HepG2 (cell line): ENCODE measurements around the gene TDRD1. TPM values are rescaled to one million over a fixed set of nuclear protein-coding genes. Genes with fewer than 3 reads are reported as not detected.
A peak's percentile ranks its signal among the peaks of the same experiment; 100 is the strongest.

Source experiments
- ATAC-seq: fragments of 200-7000 bp; cut with Tn5 transposase; 3 replicates; pipeline ENCODE4 v1.9.1; 2020; ENCODE audit warnings: mild to moderate bottlenecking, moderate library complexity
- BruUV-seq: library from RNA; stranded (reverse); fragments of 400-500 nt; replicated peaks from 2 replicates; lab custom pipeline; 2021; lab: Mats Ljungman, UMichigan
- CTCF ChIA-PET: fragments of 300-600 bp; formaldehyde crosslinking; extraction: SDS; loops from one replicate; lab custom pipeline; 2021; ENCODE audit warnings: low total read pairs, inconsistent platforms, low intra/inter-chr PET ratio; lab: Yijun Ruan, JAX
- POLR2A ChIA-PET: fragments of 350-600 bp; sonication (Branson Sonifier 250); formaldehyde crosslinking; loops from one replicate; lab custom pipeline; 2020; ENCODE audit warnings: antibody characterized with exemption, inconsistent platforms; lab: Yijun Ruan, JAX
- DNase-seq: peaks from one replicate; pipeline ENCODE4 v3.0.0-alpha.2; 2015; ENCODE audit warnings: low spot score
- FAIRE-seq: peaks from 3 replicates; lab custom pipeline; 2011; peaks lifted over from hg19 to GRCh38; lab: Jason Lieb, UNC
- H2AFZ ChIP-seq: one replicate; pipeline ENCODE4 v1.6.1; 2011; ENCODE audit warnings: low read length, inconsistent platforms
- H3K27ac ChIP-seq: fragments of 300-600 bp; 3 replicates; pipeline ENCODE4 v1.8.0; 2011; ENCODE audit warnings: mixed run types, mild to moderate bottlenecking, mixed read lengths, low read length, inconsistent platforms; ENCODE audit not compliant: insufficient read depth; ENCODE audit errors: extremely low read length
- H3K27me3 ChIP-seq, 2 experiments: fragments of 200-600 bp in 1 of 2; 2 replicates in 1 of 2; 3 replicates in 1 of 2; pipeline versions ENCODE4 v1.6.0 to v1.8.0; 2011; ENCODE audit warnings: low read length in 2 of 2, mild to moderate bottlenecking in 2 of 2, moderate library complexity in 2 of 2, inconsistent platforms in 1 of 2; ENCODE audit not compliant: insufficient read depth in 2 of 2, control insufficient read depth in 1 of 2
- H3K36me3 ChIP-seq, 2 experiments: fragments of 200-600 bp in 1 of 2; replicated peaks in 1 of 2; 2 replicates in 1 of 2; 3 replicates in 1 of 2; pipeline versions ENCODE4 v1.5.1 to v1.8.0; 2011; ENCODE audit warnings: low read length in 2 of 2, inconsistent platforms in 1 of 2; ENCODE audit not compliant: insufficient read depth in 2 of 2, control insufficient read depth in 1 of 2
- H3K4me1 ChIP-seq: 2 replicates; pipeline ENCODE4 v1.5.1; 2012; ENCODE audit warnings: low read length, inconsistent platforms; ENCODE audit not compliant: insufficient read depth
- H3K4me2 ChIP-seq: 2 replicates; pipeline ENCODE4 v1.6.0; 2011; ENCODE audit warnings: low read depth, low read length, inconsistent platforms
- H3K4me3 ChIP-seq, 3 experiments: fragments of 200-600 bp in 1 of 3; sonication (generic), shearing (Covaris generic) in 1 of 3; replicated peaks in 1 of 3; 2 replicates each; pipeline ENCODE4 v1.5.1; 2011 to 2016; ENCODE audit warnings: low read length in 3 of 3, inconsistent platforms in 2 of 3, low read depth in 2 of 3, mild to moderate bottlenecking in 2 of 3, control low read depth in 1 of 3, mixed read lengths in 1 of 3; ENCODE audit not compliant: insufficient read depth in 1 of 3
- H3K79me2 ChIP-seq: one replicate; pipeline ENCODE4 v1.6.1; 2011; ENCODE audit warnings: low read length, inconsistent platforms; ENCODE audit not compliant: insufficient read depth
- H3K9ac ChIP-seq: 2 replicates; pipeline ENCODE4 v1.6.0; 2011; ENCODE audit warnings: mild to moderate bottlenecking, low read depth, low read length, inconsistent platforms; ENCODE audit not compliant: insufficient read depth
- H3K9me3 ChIP-seq: 2 replicates; pipeline ENCODE4 v1.5.1; 2012; ENCODE audit warnings: mild to moderate bottlenecking, low read length
- H4K20me1 ChIP-seq: 2 replicates; pipeline ENCODE4 v1.6.0; 2011; ENCODE audit warnings: inconsistent platforms, mild to moderate bottlenecking, low read length, moderate library complexity; ENCODE audit not compliant: insufficient read depth
- ATF7 ChIP-seq, 2 experiments: fragments of 450-650 bp in 1 of 2; sonication (generic) in 1 of 2; formaldehyde crosslinking in 1 of 2; IDR thresholded peaks; 2 replicates each; pipeline versions ENCODE4 v1.4.0 to v1.6.1; 2016 to 2020; ENCODE audit warnings: antibody characterized with exemption in 1 of 2, mild to moderate bottlenecking in 1 of 2, missing genetic modification reagents in 1 of 2
- GATAD2A ChIP-seq: IDR thresholded peaks from 2 replicates; pipeline ENCODE4 v1.6.1; 2016
- HNRNPLL ChIP-seq: fragments of 200-400 bp; formaldehyde crosslinking; IDR thresholded peaks from 2 replicates; pipeline ENCODE4 v1.6.1; 2017; ENCODE audit warnings: mild to moderate bottlenecking, low read depth, low read length; ENCODE audit not compliant: poor library complexity, severe bottlenecking
- POLR2A ChIP-seq, 2 experiments: IDR thresholded peaks; 2 replicates each; pipeline ENCODE4 v1.6.1; 2011; ENCODE audit warnings: low read depth in 2 of 2, low read length in 2 of 2, mild to moderate bottlenecking in 1 of 2, moderate library complexity in 1 of 2; ENCODE audit not compliant: insufficient read depth in 1 of 2
- RFX1 ChIP-seq: fragments of 450-650 bp; IDR thresholded peaks from 2 replicates; pipeline ENCODE4 v1.6.1; 2017
- ZBTB38 ChIP-seq: sonication (generic); formaldehyde crosslinking; IDR thresholded peaks from 2 replicates; pipeline ENCODE4 v1.5.1; 2020; ENCODE audit warnings: mild to moderate bottlenecking, missing genetic modification reagents
- ZNF280D ChIP-seq: sonication (generic); formaldehyde crosslinking; IDR thresholded peaks from 2 replicates; pipeline ENCODE4 v1.5.1; 2020; ENCODE audit warnings: mild to moderate bottlenecking, missing genetic modification reagents
- ZNF331 ChIP-seq: sonication (generic); formaldehyde crosslinking; IDR thresholded peaks from 2 replicates; pipeline ENCODE4 v1.4.0; 2020; ENCODE audit warnings: missing genetic modification reagents
- ZNF33B ChIP-seq: sonication (generic); formaldehyde crosslinking; IDR thresholded peaks from 2 replicates; pipeline ENCODE4 v1.5.1; 2020; ENCODE audit warnings: mild to moderate bottlenecking, missing genetic modification reagents
- ZNF530 ChIP-seq: sonication (generic); formaldehyde crosslinking; IDR thresholded peaks from 2 replicates; pipeline ENCODE4 v1.5.0; 2020; ENCODE audit warnings: low read depth, mild to moderate bottlenecking, missing genetic modification reagents
- ZNF557 ChIP-seq: sonication (generic); formaldehyde crosslinking; IDR thresholded peaks from 2 replicates; pipeline ENCODE4 v1.4.0; 2020; ENCODE audit warnings: missing genetic modification reagents
- ZNF629 ChIP-seq: sonication (generic); formaldehyde crosslinking; conservative IDR thresholded peaks from 2 replicates; pipeline ENCODE4 v1.5.0; 2020; ENCODE audit warnings: missing genetic modification reagents
- ZNF672 ChIP-seq: sonication (generic); formaldehyde crosslinking; IDR thresholded peaks from 2 replicates; pipeline ENCODE4 v1.8.1; 2022; ENCODE audit warnings: missing genetic modification reagents
- ZSCAN29 ChIP-seq: sonication (generic); formaldehyde crosslinking; conservative IDR thresholded peaks from 2 replicates; pipeline ENCODE4 v1.4.0; 2020; ENCODE audit warnings: mild to moderate bottlenecking, missing genetic modification reagents
- WGBS: methylation state at CpG from one replicate; pipeline ENCODE4 v1.1.6; 2017; ENCODE audit warnings: low lambda C conversion rate; 5-methylcytosine and 5-hydroxymethylcytosine counted together
- in situ Hi-C: cut with HindIII; loops from 2 replicates; pipeline ENCODE4 v1.10.0; 2017; ENCODE audit warnings: low pct_unique_long_range_greater_than_20kb; ENCODE audit not compliant: extremely low pct_ligation_motif_present
- intact Hi-C: fragments of 100-400 bp; cut with micrococcal nuclease; formaldehyde crosslinking; loops from one replicate; pipeline ENCODE4 v1.10.0; 2022; ENCODE audit not compliant: unreplicated experiment
- polyA plus RNA-seq, 8 experiments: library from polyadenylated mRNA; depleted of rRNA in 3 of 8; stranded (reverse) in 7 of 8; unstranded in 1 of 8; fragments of >200 nt; fragmentation: Illumina TruSeq in 4 of 8; extraction: Trizol in 4 of 8; gene quantifications; 2 replicates each; pipeline versions ENCODE4 v1.2.1 to v1.2.3, GENCODE V29; 2011 to 2016; ENCODE audit warnings: low read depth in 4 of 8, missing spikeins in 1 of 8, mixed read lengths in 1 of 8; ENCODE audit not compliant: insufficient read depth in 1 of 8
- total RNA-seq, 5 experiments: library from RNA; depleted of rRNA; stranded (reverse); fragments of >200 nt; fragmentation: Illumina TruSeq; extraction: Trizol; gene quantifications; 2 replicates each; pipeline ENCODE4 v1.2.3, GENCODE V29; 2016; ENCODE audit warnings: low read depth in 1 of 5
- TF ChIP-seq, protein P1 (sequence below): IDR thresholded peaks from 2 replicates; pipeline ENCODE4 v1.6.1; 2018; ENCODE audit warnings: missing genetic modification reagents, mild to moderate bottlenecking, missing compliant biosample characterization
- TF ChIP-seq, protein P2 (sequence below): IDR thresholded peaks from 2 replicates; pipeline ENCODE4 v1.6.1; 2012; ENCODE audit warnings: low read depth, low read length, improper control_type of control experiment
- TF ChIP-seq, protein P3 (sequence below): sonication (generic); formaldehyde crosslinking; IDR thresholded peaks from 2 replicates; pipeline ENCODE4 v1.4.0; 2020; ENCODE audit warnings: missing genetic modification reagents
- TF ChIP-seq, protein P4 (sequence below): sonication (generic); formaldehyde crosslinking; IDR thresholded peaks from 2 replicates; pipeline ENCODE4 v1.5.0; 2020; ENCODE audit warnings: missing genetic modification reagents, mild to moderate bottlenecking, borderline replicate concordance

TDRD1 gene
- total and polyA plus RNA-seq, 2 of the 13 experiments (the other 11 are each of a cell fraction or from before 2014, with no cell fraction given) = not detected

DNA sequence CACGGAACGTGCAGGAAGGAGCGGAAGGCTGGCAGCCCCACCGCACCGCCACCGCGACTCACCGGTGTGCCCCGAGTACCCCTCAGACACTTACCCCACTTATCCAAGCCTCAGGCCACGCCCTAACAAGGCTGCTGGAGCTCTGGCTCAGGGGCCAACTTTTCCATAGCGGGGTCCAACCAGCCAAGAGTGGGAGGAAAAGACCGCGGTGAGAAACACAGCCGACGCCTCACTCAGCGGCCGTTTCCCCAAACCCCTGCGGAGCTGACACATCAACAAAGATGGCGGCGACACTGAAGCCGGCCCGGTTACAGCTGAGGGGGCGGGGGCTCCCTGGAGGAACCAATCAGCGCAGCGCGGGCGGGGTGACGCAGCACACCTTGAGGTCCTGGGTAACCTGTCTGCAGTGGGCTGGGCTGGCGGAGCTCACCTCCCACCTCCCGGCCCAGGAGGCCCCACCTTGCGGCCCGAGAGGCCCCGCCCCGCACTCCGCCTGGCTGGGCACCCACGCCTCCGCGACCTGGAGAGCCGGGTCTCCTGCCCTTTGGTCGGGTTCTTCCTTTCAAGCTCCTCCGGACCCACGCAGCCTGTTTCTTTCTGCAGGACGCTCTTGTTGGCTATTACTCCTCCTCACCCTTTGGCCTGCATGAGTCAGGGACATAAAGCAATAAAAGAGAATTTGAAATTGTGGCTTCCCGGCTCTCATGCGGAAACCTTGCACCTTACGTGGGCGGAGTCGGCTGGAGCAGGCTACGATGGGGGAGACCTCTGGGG lies 5.0 kb upstream of the TDRD1 start, which contains the start of gene CCDC186:
Gene CCDC186 (minus strand): TSS at position 283 of the 774 bp plus-strand sequence. CDS start 10,935 bp downstream, outside the sequence.
- peak within 1 kb of the TSS; percentile 98 for H3K4me2 ChIP-seq
- H4K20me1 ChIP-seq = no peaks in the 10 kb centered on the region
- peaks cover 43% of the 10 kb centered on the region for H3K79me2 ChIP-seq
- peaks cover 27% of the 10 kb centered on the region for H3K4me1 ChIP-seq
- ATAC-seq (peak; percentile 100), DNase-seq (peak; percentile 92), FAIRE-seq (no peak)
- WGBS = 0% methylated on average over 9 of the region's 49 CpGs
- CTCF ChIA-PET = no interaction called here
- peak within 1 kb of the TSS; percentile 92 for H3K9ac ChIP-seq
- peak within 1 kb of the TSS; percentile 90 for H2AFZ ChIP-seq
- no peaks in the 10 kb centered on the region for H3K9me3 ChIP-seq
- no peaks in the 10 kb centered on the region; a peak in 1 of 5 replicates for H3K27me3 ChIP-seq
- peak within 1 kb of the TSS; percentile 80 to 94 (median 90) for H3K4me3 ChIP-seq
- POLR2A ChIA-PET = interaction anchor here (0.5 to 1.0 kb wide), 3 partner anchors 16 to 764 kb away, joined by 3 to 4 read pairs (median 3); partner anchors contain the start of gene TRUB1
- H3K27ac ChIP-seq = peak within 1 kb of the TSS; percentile 71
- intact Hi-C loops (loop anchor here (5.0 kb wide), 1 partner anchor 317 kb away; no protein-coding TSS in a partner anchor), in situ Hi-C loops (no loop called here)
- BruUV-seq = no TSS peak
- H3K36me3 ChIP-seq = no peaks in the 10 kb centered on the region
- TF ChIP-seq HNRNPLL (peak; percentile 71), ZNF33B (no peak; the same call in 1 of the 2 replicates), GATAD2A (CRISPR knock-in tag) (no peak), ZSCAN29 (CRISPR knock-in tag) (no peak), ZNF672 (no peak), ZNF629 (CRISPR knock-in tag) (no peak), ATF7 (IDR thresholded peaks at IDR 0.05) (no peak), ATF7 (CRISPR knock-in tag; IDR thresholded peaks at IDR 0.05) (no peak), ZNF280D (no peak), ZBTB38 (CRISPR knock-in tag) (peak; percentile 65; the same call in 1 of the 2 replicates), ZNF331 (no peak; the same call in 1 of the 2 replicates), ZNF530 (CRISPR knock-in tag) (no peak), POLR2A (IDR thresholded peaks at IDR 0.05; ENCODE audit: insufficient read depth in 1 of 2, low read depth in 2 of 2, low read length in 2 of 2) (peak; percentile 75 to 83), RFX1 (no peak), ZNF557 (CRISPR knock-in tag) (no peak)
- TF ChIP-seq, protein P1, sequence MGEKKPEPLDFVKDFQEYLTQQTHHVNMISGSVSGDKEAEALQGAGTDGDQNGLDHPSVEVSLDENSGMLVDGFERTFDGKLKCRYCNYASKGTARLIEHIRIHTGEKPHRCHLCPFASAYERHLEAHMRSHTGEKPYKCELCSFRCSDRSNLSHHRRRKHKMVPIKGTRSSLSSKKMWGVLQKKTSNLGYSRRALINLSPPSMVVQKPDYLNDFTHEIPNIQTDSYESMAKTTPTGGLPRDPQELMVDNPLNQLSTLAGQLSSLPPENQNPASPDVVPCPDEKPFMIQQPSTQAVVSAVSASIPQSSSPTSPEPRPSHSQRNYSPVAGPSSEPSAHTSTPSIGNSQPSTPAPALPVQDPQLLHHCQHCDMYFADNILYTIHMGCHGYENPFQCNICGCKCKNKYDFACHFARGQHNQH = peak; percentile 77; the same call in 1 of the 2 replicates
- TF ChIP-seq, protein P2, sequence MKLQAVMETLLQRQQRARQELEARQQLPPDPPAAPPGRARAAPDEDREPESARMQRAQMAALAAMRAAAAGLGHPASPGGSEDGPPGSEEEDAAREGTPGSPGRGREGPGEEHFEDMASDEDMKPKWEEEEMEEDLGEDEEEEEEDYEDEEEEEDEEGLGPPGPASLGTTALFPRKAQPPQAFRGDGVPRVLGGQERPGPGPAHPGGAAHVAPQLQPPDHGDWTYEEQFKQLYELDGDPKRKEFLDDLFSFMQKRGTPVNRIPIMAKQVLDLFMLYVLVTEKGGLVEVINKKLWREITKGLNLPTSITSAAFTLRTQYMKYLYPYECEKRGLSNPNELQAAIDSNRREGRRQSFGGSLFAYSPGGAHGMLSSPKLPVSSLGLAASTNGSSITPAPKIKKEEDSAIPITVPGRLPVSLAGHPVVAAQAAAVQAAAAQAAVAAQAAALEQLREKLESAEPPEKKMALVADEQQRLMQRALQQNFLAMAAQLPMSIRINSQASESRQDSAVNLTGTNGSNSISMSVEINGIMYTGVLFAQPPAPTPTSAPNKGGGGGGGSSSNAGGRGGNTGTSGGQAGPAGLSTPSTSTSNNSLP = no peak
- TF ChIP-seq, protein P3, sequence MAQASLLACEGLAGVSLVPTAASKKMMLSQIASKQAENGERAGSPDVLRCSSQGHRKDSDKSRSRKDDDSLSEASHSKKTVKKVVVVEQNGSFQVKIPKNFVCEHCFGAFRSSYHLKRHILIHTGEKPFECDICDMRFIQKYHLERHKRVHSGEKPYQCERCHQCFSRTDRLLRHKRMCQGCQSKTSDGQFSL (CRISPR knock-in tag) = no peak
- TF ChIP-seq, protein P4, sequence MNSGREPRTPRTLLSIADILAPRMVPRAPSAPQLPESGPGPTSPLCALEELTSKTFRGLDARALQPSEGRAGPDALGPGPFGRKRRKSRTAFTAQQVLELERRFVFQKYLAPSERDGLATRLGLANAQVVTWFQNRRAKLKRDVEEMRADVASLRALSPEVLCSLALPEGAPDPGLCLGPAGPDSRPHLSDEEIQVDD (CRISPR knock-in tag) = 0 out of 2 replicates have a peak, but pooled peaks have one; percentile 49
